K562 (cell line): Measurements from ENCODE around the gene UBE2L5. TPM values are rescaled to one million over a fixed set of nuclear protein-coding genes. Genes with fewer than 3 reads are reported as not detected.

Experiments used
- ARID1B ChIP-seq: fragments of 450-650 bp; IDR thresholded peaks from 2 replicates; pipeline ENCODE4 v1.6.1; 2016; ENCODE audit warnings: antibody characterized with exemption, mild to moderate bottlenecking, inconsistent platforms
- CREB1 ChIP-seq, 2 experiments: sonication (generic) in 1 of 2; formaldehyde crosslinking in 1 of 2; IDR thresholded peaks; 2 replicates each; pipeline versions ENCODE4 v1.6.1 to v1.8.0; 2012 to 2022; ENCODE audit warnings: inconsistent platforms in 1 of 2, mild to moderate bottlenecking in 1 of 2, missing genetic modification reagents in 1 of 2, moderate library complexity in 1 of 2
- FUS ChIP-seq: fragments of 200-400 bp; formaldehyde crosslinking; optimal IDR thresholded peaks from 2 replicates; pipeline ENCODE3; 2017; ENCODE audit warnings: low read depth, low read length
- GTF2B ChIP-seq: IDR thresholded peaks from 2 replicates; pipeline ENCODE4 v1.6.1; 2011; ENCODE audit not compliant: insufficient read length; ENCODE audit errors: extremely low read depth
- MTA3 ChIP-seq: fragments of 450-650 bp; formaldehyde crosslinking; IDR thresholded peaks from 2 replicates; pipeline ENCODE4 v1.6.1; 2017; ENCODE audit warnings: mild to moderate bottlenecking, borderline replicate concordance
- MXI1 ChIP-seq: IDR thresholded peaks from 2 replicates; pipeline ENCODE4 v1.6.1; 2011; ENCODE audit warnings: low read depth, mild to moderate bottlenecking, improper control_type of control experiment, low read length
- NFYB ChIP-seq: IDR thresholded peaks from 2 replicates; pipeline ENCODE4 v1.6.1; 2011; ENCODE audit warnings: mild to moderate bottlenecking, moderate library complexity; ENCODE audit not compliant: insufficient read length; ENCODE audit errors: extremely low read depth
- POLR2G ChIP-seq: fragments of 200-400 bp; formaldehyde crosslinking; IDR thresholded peaks from 2 replicates; pipeline ENCODE4 v1.6.1; 2017; ENCODE audit warnings: low read depth, mild to moderate bottlenecking, antibody characterized with exemption, low read length, moderate library complexity
- POLR2H ChIP-seq: IDR thresholded peaks from 2 replicates; pipeline ENCODE4 v1.6.1; 2016; ENCODE audit warnings: missing genetic modification characterization, low read depth, mild to moderate bottlenecking, control low read depth, missing compliant biosample characterization, moderate library complexity
- POU5F1 ChIP-seq: fragments of 150-350 bp; IDR thresholded peaks from 2 replicates; pipeline ENCODE4 v1.6.1; 2014; ENCODE audit warnings: borderline replicate concordance, low read length, low read depth, mild to moderate bottlenecking; ENCODE audit not compliant: partially characterized antibody
- SMAD1 ChIP-seq: fragments of 150-350 bp; IDR thresholded peaks from 2 replicates; pipeline ENCODE4 v1.6.1; 2014; ENCODE audit warnings: low read length, low read depth; ENCODE audit not compliant: partially characterized antibody
- TCF7L2 ChIP-seq: fragments of 150-350 bp; IDR thresholded peaks from 2 replicates; pipeline ENCODE4 v1.6.1; 2016; ENCODE audit warnings: low read depth, mild to moderate bottlenecking, low read length, moderate library complexity
- XRCC4 ChIP-seq: IDR thresholded peaks from one replicate; pipeline ENCODE4 v1.6.1; 2011; ENCODE audit not compliant: insufficient read depth, insufficient read length; ENCODE audit errors: extremely low read depth
- ZBED1 ChIP-seq: IDR thresholded peaks from 2 replicates; pipeline ENCODE4 v1.6.1; 2014
- ZFP36 ChIP-seq: fragments of 150-350 bp; IDR thresholded peaks from 2 replicates; pipeline ENCODE4 v1.6.1; 2018; ENCODE audit warnings: low read length, low read depth; ENCODE audit not compliant: partially characterized antibody
- polyA plus RNA-seq, 8 experiments: library from polyadenylated mRNA; depleted of rRNA in 4 of 8; stranded (reverse) in 5 of 8; unstranded in 3 of 8; fragments of >200 nt; fragmentation: Nextera tagmentation in 2 of 8; fragmentation: Illumina TruSeq in 1 of 8; extraction: Ambion mirVana in 2 of 8; extraction: Trizol in 1 of 8; gene quantifications; 2 replicates each; pipeline versions ENCODE4 v1.2.1 to v1.2.3, GENCODE V29; 2011 to 2014; ENCODE audit warnings: inconsistent platforms in 1 of 8, missing spikeins in 1 of 8
- total RNA-seq, 7 experiments: library from RNA; depleted of rRNA in 6 of 7; stranded (reverse); fragments of >200 nt in 6 of 7; fragmentation: Illumina TruSeq in 2 of 7; extraction: Trizol in 2 of 7; gene quantifications; 2 replicates each; pipeline versions ENCODE4 v1.2.1 to v1.2.3, GENCODE V29; 2011 to 2021; ENCODE audit warnings: low replicate concordance in 1 of 7
- TF ChIP-seq, protein P1 (sequence below): fragments of 450-650 bp; IDR thresholded peaks from one replicate; pipeline ENCODE4 v1.6.1; 2018; ENCODE audit warnings: mild to moderate bottlenecking, moderate library complexity; ENCODE audit not compliant: partially characterized antibody
- TF ChIP-seq, protein P2 (sequence below), 2 experiments: fragments of 450-650 bp; formaldehyde crosslinking in 1 of 2; IDR thresholded peaks; 2 replicates each; pipeline versions ENCODE4 v1.4.0 to v1.6.1; 2014 to 2020; ENCODE audit warnings: mild to moderate bottlenecking in 2 of 2, borderline replicate concordance in 1 of 2, low read depth in 1 of 2

UBE2L5 gene
- total and polyA plus RNA-seq, 9 of the 15 experiments (the other 6 are each of a cell fraction or from before 2014, with no cell fraction given) = 0.22 to 1.5 (median 0.86) TPM; not detected in 6

DNA sequence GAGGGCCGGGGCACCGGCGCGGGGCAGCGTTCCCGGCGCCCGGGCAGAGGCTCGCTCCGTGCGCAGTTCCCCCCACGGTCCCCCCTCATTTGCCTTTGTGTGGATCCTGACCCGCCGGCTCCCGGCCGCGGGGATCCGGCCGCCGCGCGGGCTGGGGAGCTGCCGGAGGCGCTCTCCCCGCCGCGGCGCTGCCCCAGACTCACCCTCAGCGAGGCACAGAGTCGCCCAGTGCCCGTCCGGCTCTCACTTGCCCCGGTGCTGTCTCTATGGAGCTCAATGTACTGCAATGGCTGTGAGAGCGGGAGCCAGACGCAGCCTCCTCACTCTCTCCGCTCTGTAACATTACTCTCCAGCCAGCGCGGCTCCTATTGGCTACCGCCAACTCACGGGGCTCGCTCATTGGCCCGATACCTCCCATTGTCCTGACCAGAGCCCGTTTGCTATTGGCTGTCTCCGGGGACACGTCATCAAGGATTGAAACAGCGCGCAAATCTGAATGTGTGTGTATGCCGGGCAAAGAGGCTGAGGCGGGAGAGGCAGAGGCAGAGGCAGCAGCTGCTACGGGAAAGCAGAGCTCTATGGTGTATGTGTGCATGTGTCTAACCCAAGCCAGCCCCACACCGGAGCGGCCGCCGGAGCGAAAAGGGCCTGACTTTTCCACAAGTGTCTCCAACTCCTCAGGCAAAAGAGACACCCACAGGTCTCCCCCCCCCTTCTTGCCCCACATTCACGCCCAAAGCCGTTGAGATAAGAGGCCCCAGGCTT is 43.5 kb downstream of the UBE2L5 start, which contains the start of gene HMGB1 (continued):
- TF ChIP-seq, protein P1, sequence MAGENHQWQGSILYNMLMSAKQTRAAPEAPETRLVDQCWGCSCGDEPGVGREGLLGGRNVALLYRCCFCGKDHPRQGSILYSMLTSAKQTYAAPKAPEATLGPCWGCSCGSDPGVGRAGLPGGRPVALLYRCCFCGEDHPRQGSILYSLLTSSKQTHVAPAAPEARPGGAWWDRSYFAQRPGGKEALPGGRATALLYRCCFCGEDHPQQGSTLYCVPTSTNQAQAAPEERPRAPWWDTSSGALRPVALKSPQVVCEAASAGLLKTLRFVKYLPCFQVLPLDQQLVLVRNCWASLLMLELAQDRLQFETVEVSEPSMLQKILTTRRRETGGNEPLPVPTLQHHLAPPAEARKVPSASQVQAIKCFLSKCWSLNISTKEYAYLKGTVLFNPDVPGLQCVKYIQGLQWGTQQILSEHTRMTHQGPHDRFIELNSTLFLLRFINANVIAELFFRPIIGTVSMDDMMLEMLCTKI = no peak
- peak; percentile 93 for TF ChIP-seq POLR2H (tag)
- TF ChIP-seq MTA3 = 0 out of 2 replicates have a peak, but pooled peaks have one; percentile 59
- TF ChIP-seq ARID1B = peak; percentile 33; the same call in 1 of the 2 replicates
- TF ChIP-seq NFYB = peak; percentile 81
- TF ChIP-seq FUS = no peak
- no peak for TF ChIP-seq MXI1
- TF ChIP-seq SMAD1 = no peak
- peak; percentile 1 for TF ChIP-seq GTF2B
- no peak for TF ChIP-seq TCF7L2
- 0 out of 2 replicates have a peak, but pooled peaks have one; percentile 53 for TF ChIP-seq CREB1 (IDR thresholded peaks at IDR 0.05)
- TF ChIP-seq CREB1 (CRISPR knock-in tag; IDR thresholded peaks at IDR 0.05) = peak; percentile 84
- no peak for TF ChIP-seq XRCC4
- TF ChIP-seq ZBED1 = no peak
- TF ChIP-seq, protein P2, sequence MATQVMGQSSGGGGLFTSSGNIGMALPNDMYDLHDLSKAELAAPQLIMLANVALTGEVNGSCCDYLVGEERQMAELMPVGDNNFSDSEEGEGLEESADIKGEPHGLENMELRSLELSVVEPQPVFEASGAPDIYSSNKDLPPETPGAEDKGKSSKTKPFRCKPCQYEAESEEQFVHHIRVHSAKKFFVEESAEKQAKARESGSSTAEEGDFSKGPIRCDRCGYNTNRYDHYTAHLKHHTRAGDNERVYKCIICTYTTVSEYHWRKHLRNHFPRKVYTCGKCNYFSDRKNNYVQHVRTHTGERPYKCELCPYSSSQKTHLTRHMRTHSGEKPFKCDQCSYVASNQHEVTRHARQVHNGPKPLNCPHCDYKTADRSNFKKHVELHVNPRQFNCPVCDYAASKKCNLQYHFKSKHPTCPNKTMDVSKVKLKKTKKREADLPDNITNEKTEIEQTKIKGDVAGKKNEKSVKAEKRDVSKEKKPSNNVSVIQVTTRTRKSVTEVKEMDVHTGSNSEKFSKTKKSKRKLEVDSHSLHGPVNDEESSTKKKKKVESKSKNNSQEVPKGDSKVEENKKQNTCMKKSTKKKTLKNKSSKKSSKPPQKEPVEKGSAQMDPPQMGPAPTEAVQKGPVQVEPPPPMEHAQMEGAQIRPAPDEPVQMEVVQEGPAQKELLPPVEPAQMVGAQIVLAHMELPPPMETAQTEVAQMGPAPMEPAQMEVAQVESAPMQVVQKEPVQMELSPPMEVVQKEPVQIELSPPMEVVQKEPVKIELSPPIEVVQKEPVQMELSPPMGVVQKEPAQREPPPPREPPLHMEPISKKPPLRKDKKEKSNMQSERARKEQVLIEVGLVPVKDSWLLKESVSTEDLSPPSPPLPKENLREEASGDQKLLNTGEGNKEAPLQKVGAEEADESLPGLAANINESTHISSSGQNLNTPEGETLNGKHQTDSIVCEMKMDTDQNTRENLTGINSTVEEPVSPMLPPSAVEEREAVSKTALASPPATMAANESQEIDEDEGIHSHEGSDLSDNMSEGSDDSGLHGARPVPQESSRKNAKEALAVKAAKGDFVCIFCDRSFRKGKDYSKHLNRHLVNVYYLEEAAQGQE (IDR thresholded peaks at IDR 0.05; ENCODE audit: borderline replicate concordance) = no peak
- TF ChIP-seq, protein P2 (CRISPR knock-in tag; IDR thresholded peaks at IDR 0.05; ENCODE audit: low read depth) = no peak
- no peak for TF ChIP-seq ZFP36
- no peak for TF ChIP-seq POU5F1
- peak; percentile 95 for TF ChIP-seq POLR2G
